SU-DHL-6 (cell line): ENCODE results near the gene EFNA1.

Experiments used
- H2AFZ ChIP-seq: fragments of 200-600 bp; sonication (generic); 2 replicates; pipeline ENCODE4 v1.6.1; 2014; ENCODE audit warnings: low read depth, mild to moderate bottlenecking, moderate library complexity, mixed read lengths, antibody characterized with exemption, low read length; ENCODE audit not compliant: severe bottlenecking
- H3F3A ChIP-seq: fragments of 200-600 bp; shearing (Covaris generic); 2 replicates; pipeline ENCODE4 v1.6.0; 2016; ENCODE audit warnings: antibody characterized with exemption, mild to moderate bottlenecking; ENCODE audit not compliant: insufficient read depth
- H3K27ac ChIP-seq: fragments of 200-600 bp; sonication (generic); 2 replicates; pipeline ENCODE4 v1.5.1; 2016; ENCODE audit warnings: low read depth, mild to moderate bottlenecking, low read length, moderate library complexity, mixed read lengths
- H3K27me3 ChIP-seq: fragments of 200-600 bp; sonication (generic), shearing (Covaris generic); 2 replicates; pipeline ENCODE4 v1.6.0; 2014; ENCODE audit warnings: mild to moderate bottlenecking, low read length
- H3K36me3 ChIP-seq: fragments of 200-600 bp; sonication (generic); 2 replicates; pipeline ENCODE4 v1.6.1; 2014; ENCODE audit warnings: mild to moderate bottlenecking, low read length, mixed read lengths
- H3K4me2 ChIP-seq: fragments of 300-600, 200-600 bp; shearing (Covaris generic), sonication (generic); 2 replicates; pipeline ENCODE4 v1.6.0; 2014; ENCODE audit warnings: low read length, low read depth, mild to moderate bottlenecking; ENCODE audit not compliant: poor library complexity, severe bottlenecking
- H3K4me3 ChIP-seq: fragments of 200-600 bp; sonication (generic); 2 replicates; pipeline ENCODE4 v1.5.1; 2014; ENCODE audit warnings: antibody characterized with exemption, low read length, mild to moderate bottlenecking, mixed read lengths; ENCODE audit not compliant: insufficient read depth, poor library complexity, severe bottlenecking
- H3K79me2 ChIP-seq: fragments of 200-600 bp; sonication (generic); 2 replicates; pipeline ENCODE4 v1.6.1; 2014; ENCODE audit warnings: mild to moderate bottlenecking, low read length, moderate library complexity; ENCODE audit not compliant: insufficient read depth
- H3K9ac ChIP-seq: fragments of 200-600 bp; sonication (generic); 2 replicates; pipeline ENCODE4 v1.7.0; 2014; ENCODE audit warnings: mild to moderate bottlenecking, low read length
- H3K9me2 ChIP-seq: fragments of 200-600 bp; sonication (generic); replicated peaks from 2 replicates; pipeline ENCODE4 v1.6.1; 2014; ENCODE audit warnings: low read length; ENCODE audit not compliant: insufficient read depth
- H3K9me3 ChIP-seq: fragments of 200-600 bp; sonication (generic); 2 replicates; pipeline ENCODE4 v1.6.1; 2014; ENCODE audit warnings: low read length, mixed read lengths; ENCODE audit not compliant: insufficient read depth
- H4K20me1 ChIP-seq: fragments of 200-600 bp; sonication (generic); 2 replicates; pipeline ENCODE4 v1.6.1; 2014; ENCODE audit warnings: low read depth, mild to moderate bottlenecking, antibody characterized with exemption, low read length, moderate library complexity, mixed read lengths
- EZH2phosphoT487 ChIP-seq: fragments of 200-600 bp; sonication (generic), shearing (Covaris generic); conservative IDR thresholded peaks from 2 replicates; pipeline ENCODE4 v1.6.1; 2018; ENCODE audit warnings: mild to moderate bottlenecking, antibody characterized with exemption, low read length, moderate library complexity, mixed read lengths
- TF ChIP-seq, protein P1 (sequence below): fragments of 200-600 bp; sonication (generic); IDR thresholded peaks from one replicate; pipeline ENCODE4 v1.5.1; 2017; ENCODE audit warnings: antibody characterized with exemption, mild to moderate bottlenecking, low read length, moderate library complexity; ENCODE audit not compliant: insufficient read depth, poor library complexity, severe bottlenecking

Gene EFNA1

DNA sequence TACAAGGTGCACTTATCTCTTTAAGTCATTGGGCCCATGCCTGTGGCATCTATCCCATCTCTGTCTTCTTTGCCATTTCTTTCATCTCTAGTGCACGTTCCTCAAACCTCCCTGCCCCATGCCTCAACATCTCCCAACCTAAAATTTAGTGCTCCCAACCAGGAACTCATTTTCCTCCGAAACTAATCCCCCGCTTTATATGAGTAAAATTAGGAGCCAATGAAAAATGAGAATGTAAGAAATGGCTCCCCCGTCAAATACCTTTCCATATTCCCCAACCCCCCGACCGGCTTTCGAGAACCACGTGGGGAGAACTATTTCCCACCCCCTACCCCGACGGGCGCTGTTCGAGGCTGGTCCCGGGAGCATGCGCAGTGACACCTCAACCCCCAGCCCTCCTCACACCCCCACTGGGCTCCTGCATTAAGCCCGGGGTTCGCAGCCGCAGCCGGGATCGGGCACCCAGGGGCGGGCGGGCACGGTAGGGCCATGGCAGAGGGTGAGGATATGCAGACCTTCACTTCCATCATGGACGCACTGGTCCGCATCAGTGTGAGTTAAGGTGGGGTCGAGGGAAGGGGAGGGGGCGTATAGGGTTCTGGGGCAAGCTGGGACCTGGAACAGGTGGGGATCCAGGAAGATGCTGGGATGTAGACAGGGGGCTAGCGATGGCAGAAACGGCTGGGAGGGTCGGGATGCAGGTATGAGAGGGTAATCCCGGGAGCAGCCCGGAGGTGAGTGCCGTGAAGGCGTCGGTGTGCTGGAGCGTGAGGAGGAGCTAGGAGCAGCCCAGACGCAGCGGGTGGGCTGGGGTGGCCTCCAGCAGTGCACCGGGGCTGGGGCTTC is 46.0 kb downstream of the EFNA1 start, which contains the start of gene TRIM46:
TRIM46 (plus strand) TSS at position 372 of the 846 bp plus-strand sequence; CDS start at position 490, 118 bp downstream.
- Histone ChIP-seq H3F3A (peaks cover 7% of the 10 kb centered on the region), H3K4me2 (peak within 1 kb of the TSS; percentile 73), H2AFZ (peak within 1 kb of the TSS; percentile 82), H3K27ac (peak within 1 kb of the TSS; percentile 76), H4K20me1 (no peaks in the 10 kb centered on the region), H3K27me3 (no peaks in the 10 kb centered on the region), H3K79me2 (peaks cover 14% of the 10 kb centered on the region), H3K4me3 (peak within 1 kb of the TSS; percentile 95), H3K9me2 (no peaks in the 10 kb centered on the region), H3K9ac (peak within 1 kb of the TSS; percentile 98), H3K36me3 (no peaks in the 10 kb centered on the region), H3K9me3 (no peaks in the 10 kb centered on the region)
- TF ChIP-seq, protein P1, sequence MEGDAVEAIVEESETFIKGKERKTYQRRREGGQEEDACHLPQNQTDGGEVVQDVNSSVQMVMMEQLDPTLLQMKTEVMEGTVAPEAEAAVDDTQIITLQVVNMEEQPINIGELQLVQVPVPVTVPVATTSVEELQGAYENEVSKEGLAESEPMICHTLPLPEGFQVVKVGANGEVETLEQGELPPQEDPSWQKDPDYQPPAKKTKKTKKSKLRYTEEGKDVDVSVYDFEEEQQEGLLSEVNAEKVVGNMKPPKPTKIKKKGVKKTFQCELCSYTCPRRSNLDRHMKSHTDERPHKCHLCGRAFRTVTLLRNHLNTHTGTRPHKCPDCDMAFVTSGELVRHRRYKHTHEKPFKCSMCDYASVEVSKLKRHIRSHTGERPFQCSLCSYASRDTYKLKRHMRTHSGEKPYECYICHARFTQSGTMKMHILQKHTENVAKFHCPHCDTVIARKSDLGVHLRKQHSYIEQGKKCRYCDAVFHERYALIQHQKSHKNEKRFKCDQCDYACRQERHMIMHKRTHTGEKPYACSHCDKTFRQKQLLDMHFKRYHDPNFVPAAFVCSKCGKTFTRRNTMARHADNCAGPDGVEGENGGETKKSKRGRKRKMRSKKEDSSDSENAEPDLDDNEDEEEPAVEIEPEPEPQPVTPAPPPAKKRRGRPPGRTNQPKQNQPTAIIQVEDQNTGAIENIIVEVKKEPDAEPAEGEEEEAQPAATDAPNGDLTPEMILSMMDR: no peak
- no peak for TF ChIP-seq EZH2phosphoT487

DNA sequence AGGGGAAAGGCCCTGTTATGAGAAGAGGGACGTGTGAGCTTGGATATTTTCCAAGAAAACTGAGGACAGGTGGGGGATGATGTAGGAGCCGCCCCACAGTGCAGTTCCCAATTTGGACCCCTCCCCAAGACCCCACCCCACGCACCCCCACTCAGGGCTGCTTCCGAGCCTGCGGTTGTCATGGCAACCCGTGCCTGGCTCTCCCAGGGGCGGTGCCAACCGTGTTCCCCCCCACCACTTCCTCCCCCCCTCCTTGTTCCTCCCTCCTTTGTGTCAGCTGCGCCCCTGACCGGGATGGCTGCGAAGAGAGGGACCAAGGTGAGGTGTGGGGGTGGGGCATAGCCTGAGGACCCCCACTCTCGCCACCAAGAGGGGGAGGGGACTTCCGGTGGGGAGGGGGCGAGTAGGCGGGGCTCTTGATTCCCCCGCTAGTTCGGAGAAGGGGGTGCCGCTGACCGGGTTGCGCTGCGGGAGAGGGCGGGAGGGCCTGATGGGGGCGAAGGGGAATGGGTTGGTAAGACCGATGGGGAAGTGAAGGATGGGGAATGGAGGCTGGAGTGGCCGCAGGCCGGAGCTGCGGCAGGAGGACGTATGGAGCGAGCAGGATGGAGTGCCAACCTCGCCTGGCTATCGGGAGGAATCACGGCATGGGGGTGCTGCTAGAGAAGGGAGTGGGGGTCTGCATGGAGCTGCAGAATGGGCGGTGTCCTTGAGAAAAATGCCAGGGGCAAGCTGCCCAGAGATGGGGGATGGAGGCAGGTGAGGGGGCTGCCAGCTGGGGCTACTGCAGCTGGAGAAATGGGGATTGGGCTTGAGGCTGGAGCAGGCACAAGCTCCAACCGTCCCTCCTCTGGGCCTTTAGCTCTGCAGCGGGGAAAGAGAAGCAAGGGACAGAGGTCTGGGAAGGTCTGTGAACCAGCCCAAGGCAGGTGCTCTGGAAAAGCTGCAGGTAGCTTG is 46.9 kb downstream of the EFNA1 start:
- H3K27me3 ChIP-seq: no peaks in the 10 kb centered on the region
- H3K9ac ChIP-seq: peak overlapping the region; percentile 98
- peaks cover 14% of the 10 kb centered on the region for H3K79me2 ChIP-seq
- peaks cover 7% of the 10 kb centered on the region for H3F3A ChIP-seq
- no peaks in the 10 kb centered on the region for H3K36me3 ChIP-seq
- H3K9me3 ChIP-seq: no peaks in the 10 kb centered on the region
- TF ChIP-seq, protein P1: no peak
- TF ChIP-seq EZH2phosphoT487: no peak
- no peaks in the 10 kb centered on the region for H3K9me2 ChIP-seq
- peak overlapping the region; percentile 95 for H3K4me3 ChIP-seq
- H4K20me1 ChIP-seq: no peaks in the 10 kb centered on the region
- no peak overlapping the region for H3K27ac ChIP-seq
- no peak overlapping the region for H2AFZ ChIP-seq
- peak overlapping the region; percentile 73 for H3K4me2 ChIP-seq

DNA sequence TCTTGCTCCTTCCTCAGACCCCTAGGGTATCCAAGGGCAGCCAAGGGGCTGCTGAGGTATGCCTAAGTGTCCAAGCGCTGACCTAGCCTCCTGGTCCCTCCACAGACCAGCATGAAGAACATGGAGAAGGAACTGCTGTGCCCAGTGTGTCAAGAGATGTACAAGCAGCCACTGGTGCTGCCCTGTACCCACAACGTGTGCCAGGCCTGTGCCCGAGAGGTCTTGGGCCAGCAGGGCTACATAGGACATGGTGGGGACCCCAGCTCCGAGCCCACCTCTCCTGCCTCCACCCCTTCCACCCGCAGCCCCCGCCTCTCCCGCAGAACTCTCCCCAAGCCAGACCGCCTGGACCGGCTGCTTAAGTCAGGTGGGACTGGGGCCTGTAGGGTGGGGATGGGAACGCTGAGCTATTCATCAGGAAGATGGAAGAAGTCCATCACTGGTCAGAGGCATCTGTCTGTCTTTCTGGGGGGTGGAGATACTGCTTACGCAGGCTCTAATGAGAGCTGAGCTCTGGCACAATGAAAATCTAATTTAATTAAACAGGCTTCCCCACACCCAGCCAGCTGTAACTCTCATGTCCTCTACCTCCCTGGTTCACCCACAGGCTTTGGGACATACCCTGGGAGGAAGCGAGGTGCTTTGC is 47.7 kb downstream of the EFNA1 start:
- Histone ChIP-seq H3K36me3 (no peaks in the 10 kb centered on the region), H3F3A (peaks cover 7% of the 10 kb centered on the region), H3K79me2 (peaks cover 14% of the 10 kb centered on the region), H4K20me1 (no peaks in the 10 kb centered on the region), H3K27ac (no peak overlapping the region), H3K27me3 (no peaks in the 10 kb centered on the region), H3K9me3 (no peaks in the 10 kb centered on the region), H3K9me2 (no peaks in the 10 kb centered on the region), H3K4me2 (no peak overlapping the region), H3K9ac (no peak overlapping the region), H3K4me3 (no peak overlapping the region), H2AFZ (no peak overlapping the region)
- no peak for TF ChIP-seq EZH2phosphoT487
- TF ChIP-seq, protein P1: no peak
